ENCODE data around the gene FXYD5. TPM values are rescaled to one million over a fixed set of nuclear protein-coding genes. Genes with fewer than 3 reads are reported as not detected.
"Not testable (repeated sequence)": the region's sequence is repeated elsewhere in the genome, so short reads cannot be mapped to it uniquely, and the experiment has no call there.

FXYD5 gene
- total RNA-seq, 2 donors from 2014 or later, result 24.0 to 29.6 TPM

- Mint-ChIP-seq H3K4me3 (no peak overlapping the region), H3K27ac (no peak overlapping the region), H3K9me3 (no peaks in the 10 kb centered on the region), H3K4me1 (no peaks in the 10 kb centered on the region), H3K36me3 (ENCODE audit: low read depth) (no peaks in the 10 kb centered on the region), H3K27me3 (ENCODE audit: insufficient read depth) (peaks cover 2% of the 10 kb centered on the region)
- no peaks in the 10 kb centered on the region for H3K4me1 ChIP-seq (ENCODE audit: control insufficient read depth, insufficient read depth, low read length)
- no peak for DNase-seq
- TF ChIP-seq, protein P1, sequence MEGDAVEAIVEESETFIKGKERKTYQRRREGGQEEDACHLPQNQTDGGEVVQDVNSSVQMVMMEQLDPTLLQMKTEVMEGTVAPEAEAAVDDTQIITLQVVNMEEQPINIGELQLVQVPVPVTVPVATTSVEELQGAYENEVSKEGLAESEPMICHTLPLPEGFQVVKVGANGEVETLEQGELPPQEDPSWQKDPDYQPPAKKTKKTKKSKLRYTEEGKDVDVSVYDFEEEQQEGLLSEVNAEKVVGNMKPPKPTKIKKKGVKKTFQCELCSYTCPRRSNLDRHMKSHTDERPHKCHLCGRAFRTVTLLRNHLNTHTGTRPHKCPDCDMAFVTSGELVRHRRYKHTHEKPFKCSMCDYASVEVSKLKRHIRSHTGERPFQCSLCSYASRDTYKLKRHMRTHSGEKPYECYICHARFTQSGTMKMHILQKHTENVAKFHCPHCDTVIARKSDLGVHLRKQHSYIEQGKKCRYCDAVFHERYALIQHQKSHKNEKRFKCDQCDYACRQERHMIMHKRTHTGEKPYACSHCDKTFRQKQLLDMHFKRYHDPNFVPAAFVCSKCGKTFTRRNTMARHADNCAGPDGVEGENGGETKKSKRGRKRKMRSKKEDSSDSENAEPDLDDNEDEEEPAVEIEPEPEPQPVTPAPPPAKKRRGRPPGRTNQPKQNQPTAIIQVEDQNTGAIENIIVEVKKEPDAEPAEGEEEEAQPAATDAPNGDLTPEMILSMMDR (conservative IDR thresholded peaks at IDR 0.05), result no peak
- no peaks in the 10 kb centered on the region for H3K36me3 ChIP-seq (ENCODE audit: control insufficient read depth, insufficient read depth, low read length)
- no peak overlapping the region for H3K4me3 ChIP-seq (ENCODE audit: low read length)
- WGBS, 2 experiments (ENCODE audit: insufficient coverage in 1 of 2, insufficient read length in 1 of 2), result 77 to 88% methylated on average over 2 of the region's 2 CpGs
- no peaks in the 10 kb centered on the region for H3K27me3 ChIP-seq (ENCODE audit: control insufficient read depth, insufficient read depth, low read length, poor library complexity, severe bottlenecking)
- no peak overlapping the region for H3K9ac ChIP-seq (ENCODE audit: extremely low read depth, low read length, poor library complexity, severe bottlenecking)
- no peak overlapping the region for H3K27ac ChIP-seq (ENCODE audit: low read depth, low read length)
- no peaks in the 10 kb centered on the region for H3K9me3 ChIP-seq (ENCODE audit: control insufficient read depth, low read length)
These were observed 30.3 kb downstream of the FXYD5 start for GRCh38 chr19:35184884-35185283.

DNA sequence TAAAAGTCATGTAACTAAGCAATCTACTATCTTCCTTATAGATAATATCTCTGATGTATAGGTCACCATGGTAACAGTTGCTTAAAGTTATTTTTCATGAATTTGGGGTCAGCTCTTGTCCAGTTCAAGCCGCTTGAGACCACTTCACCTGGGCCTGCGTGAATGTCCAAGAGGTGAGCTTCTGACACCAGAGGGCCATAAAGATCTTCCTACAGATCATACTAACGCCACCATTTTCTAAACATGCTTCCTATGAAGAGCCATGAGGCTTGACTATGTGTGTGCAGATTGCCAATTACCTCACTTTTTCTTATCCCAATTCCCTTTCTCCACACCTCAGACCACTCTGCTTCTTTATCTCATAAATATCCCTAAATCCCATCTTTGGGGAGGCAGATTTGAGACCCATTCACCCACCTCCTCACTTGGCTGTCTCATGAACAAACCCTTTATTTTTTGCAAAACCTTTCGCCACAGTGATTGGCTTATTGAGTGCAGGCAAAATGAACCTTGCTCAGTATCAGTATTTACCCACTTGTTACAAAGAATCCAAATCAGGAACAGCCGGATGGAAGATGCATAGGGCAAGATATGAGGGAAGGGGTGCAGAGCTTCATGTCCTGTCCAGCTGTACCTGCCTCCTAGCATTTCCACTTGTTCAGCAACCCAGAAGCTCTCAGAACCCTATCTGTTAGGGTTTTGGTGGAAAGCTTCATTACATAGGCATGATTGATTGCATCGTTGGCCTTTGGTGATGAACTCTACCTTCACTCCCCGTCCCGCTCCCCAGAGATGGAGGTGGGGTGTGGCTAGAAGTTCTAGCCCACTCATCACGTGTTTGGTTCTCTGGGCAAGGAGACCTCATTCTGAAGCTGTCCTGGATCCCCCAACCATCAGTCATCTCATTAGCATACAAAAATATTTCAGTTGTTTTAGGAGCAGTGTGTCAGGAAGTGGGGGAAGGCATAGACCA lies 39.8 kb downstream of the FXYD5 start:
- 93 to 95% methylated on average over 2 to 9 of the region's 9 CpGs for WGBS, 2 experiments (ENCODE audit: insufficient coverage in 1 of 2, insufficient read length in 1 of 2)
- H3K9me3 Mint-ChIP-seq, result peaks cover 2% of the 10 kb centered on the region
- H3K9ac ChIP-seq (ENCODE audit: extremely low read depth, low read length, poor library complexity, severe bottlenecking), result no peak overlapping the region
- no peak overlapping the region for H3K4me3 Mint-ChIP-seq
- no peak overlapping the region for H3K27ac Mint-ChIP-seq
- peaks cover 2% of the 10 kb centered on the region for H3K27me3 Mint-ChIP-seq (ENCODE audit: insufficient read depth)
- H3K36me3 Mint-ChIP-seq (ENCODE audit: low read depth), result no peaks in the 10 kb centered on the region
- TF ChIP-seq, protein P1 (conservative IDR thresholded peaks at IDR 0.05), result no peak
- H3K4me1 Mint-ChIP-seq, result no peaks in the 10 kb centered on the region
- peak; percentile 13 for DNase-seq
- no peaks in the 10 kb centered on the region for H3K9me3 ChIP-seq (ENCODE audit: control insufficient read depth, low read length)
- H3K36me3 ChIP-seq (ENCODE audit: control insufficient read depth, insufficient read depth, low read length), result no peaks in the 10 kb centered on the region
- H3K4me3 ChIP-seq (ENCODE audit: low read length), result no peak overlapping the region
- no peak overlapping the region for H3K27ac ChIP-seq (ENCODE audit: low read depth, low read length)
- no peaks in the 10 kb centered on the region for H3K4me1 ChIP-seq (ENCODE audit: control insufficient read depth, insufficient read depth, low read length)
- H3K27me3 ChIP-seq (ENCODE audit: control insufficient read depth, insufficient read depth, low read length, poor library complexity, severe bottlenecking), result no peaks in the 10 kb centered on the region

- Histone ChIP-seq H3K27me3 (ENCODE audit: control insufficient read depth, insufficient read depth, low read length, poor library complexity, severe bottlenecking) (no peaks in the 10 kb centered on the region), H3K27ac (ENCODE audit: low read depth, low read length) (no peak overlapping the region), H3K4me1 (ENCODE audit: control insufficient read depth, insufficient read depth, low read length) (no peaks in the 10 kb centered on the region), H3K9ac (ENCODE audit: extremely low read depth, low read length, poor library complexity, severe bottlenecking) (no peak overlapping the region), H3K4me3 (ENCODE audit: low read length) (no peak overlapping the region), H3K9me3 (ENCODE audit: control insufficient read depth, low read length) (no peaks in the 10 kb centered on the region), H3K36me3 (ENCODE audit: control insufficient read depth, insufficient read depth, low read length) (no peaks in the 10 kb centered on the region)
- Mint-ChIP-seq H3K36me3 (ENCODE audit: low read depth) (no peaks in the 10 kb centered on the region), H3K27me3 (ENCODE audit: insufficient read depth) (peaks cover 2% of the 10 kb centered on the region), H3K9me3 (peaks cover 2% of the 10 kb centered on the region), H3K27ac (no peak overlapping the region), H3K4me3 (no peak overlapping the region), H3K4me1 (no peaks in the 10 kb centered on the region)
- TF ChIP-seq, protein P1 (conservative IDR thresholded peaks at IDR 0.05), result no peak
- peak; percentile 12 for DNase-seq
- 91 to 100% methylated on average over 2 of the region's 2 CpGs for WGBS, 2 experiments (ENCODE audit: insufficient coverage in 1 of 2, insufficient read length in 1 of 2)
These were observed 41.3 kb downstream of the FXYD5 start for GRCh38 chr19:35195830-35196229.

DNA sequence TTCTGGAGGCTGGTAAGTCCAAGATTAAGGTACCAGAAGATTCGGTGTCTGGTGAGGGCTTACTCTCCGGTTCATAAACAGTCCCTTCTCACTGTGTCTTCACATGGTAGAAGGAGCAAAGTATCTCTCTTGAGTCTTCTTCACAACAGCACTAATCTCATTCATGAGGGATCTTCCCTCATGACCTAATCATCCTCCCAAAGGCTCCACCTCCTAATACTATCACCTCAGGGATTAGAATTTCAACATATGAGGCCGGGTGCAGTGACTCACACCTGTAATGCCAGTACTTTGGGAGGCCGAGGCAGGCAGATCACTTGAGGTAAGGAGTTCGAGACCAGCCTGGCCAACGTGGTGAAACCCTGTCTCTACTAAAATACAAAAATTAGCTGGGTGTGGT lies 42.3 kb downstream of the FXYD5 start:
- not testable (repeated sequence) for H3K9ac ChIP-seq (ENCODE audit: extremely low read depth, low read length, poor library complexity, severe bottlenecking); H3K4me1 Mint-ChIP-seq; H3K27me3 ChIP-seq (ENCODE audit: control insufficient read depth, insufficient read depth, low read length, poor library complexity, severe bottlenecking); H3K4me3 ChIP-seq (ENCODE audit: low read length); H3K27ac ChIP-seq (ENCODE audit: low read depth, low read length); H3K9me3 ChIP-seq (ENCODE audit: control insufficient read depth, low read length); H3K36me3 Mint-ChIP-seq (ENCODE audit: low read depth); H3K27me3 Mint-ChIP-seq (ENCODE audit: insufficient read depth); H3K27ac Mint-ChIP-seq; H3K36me3 ChIP-seq (ENCODE audit: control insufficient read depth, insufficient read depth, low read length); H3K4me1 ChIP-seq (ENCODE audit: control insufficient read depth, insufficient read depth, low read length); H3K9me3 Mint-ChIP-seq; H3K4me3 Mint-ChIP-seq
- peak; percentile 5 for DNase-seq
- 67 to 76% methylated on average over 6 of the region's 6 CpGs for WGBS, 2 experiments (ENCODE audit: insufficient coverage in 1 of 2, insufficient read length in 1 of 2)
